HG03457 (cell line): ENCODE measurements around the gene RBL1.
A peak's percentile ranks its signal among the peaks of the same experiment; 100 is the strongest.
"Not testable (repeated sequence)": the region's sequence is repeated elsewhere in the genome, so short reads cannot be mapped to it uniquely, and the experiment has no call there.

Source experiments
- ATAC-seq: cut with Tn5 transposase; IDR thresholded peaks from one replicate; pipeline ENCODE4 v1.9.1; 2021; ENCODE audit warnings: moderate number of reproducible peaks; ENCODE audit not compliant: unreplicated experiment

RBL1 gene, protein sequence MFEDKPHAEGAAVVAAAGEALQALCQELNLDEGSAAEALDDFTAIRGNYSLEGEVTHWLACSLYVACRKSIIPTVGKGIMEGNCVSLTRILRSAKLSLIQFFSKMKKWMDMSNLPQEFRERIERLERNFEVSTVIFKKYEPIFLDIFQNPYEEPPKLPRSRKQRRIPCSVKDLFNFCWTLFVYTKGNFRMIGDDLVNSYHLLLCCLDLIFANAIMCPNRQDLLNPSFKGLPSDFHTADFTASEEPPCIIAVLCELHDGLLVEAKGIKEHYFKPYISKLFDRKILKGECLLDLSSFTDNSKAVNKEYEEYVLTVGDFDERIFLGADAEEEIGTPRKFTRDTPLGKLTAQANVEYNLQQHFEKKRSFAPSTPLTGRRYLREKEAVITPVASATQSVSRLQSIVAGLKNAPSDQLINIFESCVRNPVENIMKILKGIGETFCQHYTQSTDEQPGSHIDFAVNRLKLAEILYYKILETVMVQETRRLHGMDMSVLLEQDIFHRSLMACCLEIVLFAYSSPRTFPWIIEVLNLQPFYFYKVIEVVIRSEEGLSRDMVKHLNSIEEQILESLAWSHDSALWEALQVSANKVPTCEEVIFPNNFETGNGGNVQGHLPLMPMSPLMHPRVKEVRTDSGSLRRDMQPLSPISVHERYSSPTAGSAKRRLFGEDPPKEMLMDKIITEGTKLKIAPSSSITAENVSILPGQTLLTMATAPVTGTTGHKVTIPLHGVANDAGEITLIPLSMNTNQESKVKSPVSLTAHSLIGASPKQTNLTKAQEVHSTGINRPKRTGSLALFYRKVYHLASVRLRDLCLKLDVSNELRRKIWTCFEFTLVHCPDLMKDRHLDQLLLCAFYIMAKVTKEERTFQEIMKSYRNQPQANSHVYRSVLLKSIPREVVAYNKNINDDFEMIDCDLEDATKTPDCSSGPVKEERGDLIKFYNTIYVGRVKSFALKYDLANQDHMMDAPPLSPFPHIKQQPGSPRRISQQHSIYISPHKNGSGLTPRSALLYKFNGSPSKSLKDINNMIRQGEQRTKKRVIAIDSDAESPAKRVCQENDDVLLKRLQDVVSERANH

DNA sequence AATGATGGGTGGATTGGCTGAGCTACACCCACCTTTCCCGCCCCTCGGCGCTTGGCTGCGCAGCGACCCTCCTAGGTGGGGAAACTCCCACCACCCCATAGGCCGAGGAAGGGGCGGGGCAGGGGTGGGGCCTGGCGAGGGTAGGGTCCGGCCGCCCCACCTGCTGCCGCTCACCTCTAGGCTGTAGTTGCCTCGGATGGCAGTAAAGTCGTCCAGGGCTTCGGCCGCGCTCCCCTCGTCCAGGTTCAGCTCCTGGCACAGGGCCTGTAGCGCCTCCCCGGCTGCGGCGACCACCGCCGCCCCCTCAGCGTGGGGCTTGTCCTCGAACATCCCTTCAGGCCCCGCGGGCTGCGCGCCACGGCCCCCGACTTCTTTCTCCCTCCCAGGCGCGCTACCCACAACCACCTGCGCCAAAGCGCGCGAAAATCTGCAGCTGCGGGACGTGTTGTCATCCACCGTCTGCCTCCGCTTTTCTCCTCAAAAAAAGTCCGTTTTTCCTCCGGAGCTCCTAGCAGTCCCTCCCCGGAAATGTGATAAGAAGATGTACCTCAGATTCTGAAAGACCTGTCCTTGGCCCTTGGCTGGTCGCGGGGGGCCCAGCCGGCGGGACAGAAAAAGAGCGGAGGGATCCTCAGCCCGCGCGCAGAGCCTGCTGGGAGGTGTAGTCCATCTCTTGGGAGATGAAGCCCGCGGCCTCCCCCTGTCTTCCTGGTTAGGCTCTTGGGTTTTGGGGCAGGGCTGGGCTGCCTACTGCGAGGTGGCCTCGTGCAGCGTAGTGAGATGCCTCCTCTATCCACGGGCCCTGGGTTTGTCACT is at the start of gene RBL1:
RBL1 (minus strand) TSS at position 399 of the 816 bp plus-strand sequence; CDS start at position 330, 69 bp downstream.
- peak; percentile 69 for ATAC-seq

GRCh38 chr20:37144856-37145404 is 49.1 kb upstream of the RBL1 start:
- no peak for ATAC-seq

GRCh38 chr20:37142708-37143107 is 46.9 kb upstream of the RBL1 start:
- no peak for ATAC-seq

GRCh38 chr20:37137547-37137946 is 41.8 kb upstream of the RBL1 start:
- no peak for ATAC-seq

GRCh38 chr20:37133952-37134351 is 38.2 kb upstream of the RBL1 start:
- no peak for ATAC-seq

GRCh38 chr20:37131486-37131885 is 35.7 kb upstream of the RBL1 start:
- ATAC-seq, result no peak

- ATAC-seq, result no peak
These were observed 33.0 kb upstream of the RBL1 start for GRCh38 chr20:37128803-37129202.

GRCh38 chr20:37126290-37126689 is 30.5 kb upstream of the RBL1 start:
- not testable (repeated sequence) for ATAC-seq

GRCh38 chr20:37123441-37123840 is 27.6 kb upstream of the RBL1 start:
- ATAC-seq, result no peak

- no peak for ATAC-seq
These were observed 24.7 kb upstream of the RBL1 start for GRCh38 chr20:37120497-37120896.

DNA sequence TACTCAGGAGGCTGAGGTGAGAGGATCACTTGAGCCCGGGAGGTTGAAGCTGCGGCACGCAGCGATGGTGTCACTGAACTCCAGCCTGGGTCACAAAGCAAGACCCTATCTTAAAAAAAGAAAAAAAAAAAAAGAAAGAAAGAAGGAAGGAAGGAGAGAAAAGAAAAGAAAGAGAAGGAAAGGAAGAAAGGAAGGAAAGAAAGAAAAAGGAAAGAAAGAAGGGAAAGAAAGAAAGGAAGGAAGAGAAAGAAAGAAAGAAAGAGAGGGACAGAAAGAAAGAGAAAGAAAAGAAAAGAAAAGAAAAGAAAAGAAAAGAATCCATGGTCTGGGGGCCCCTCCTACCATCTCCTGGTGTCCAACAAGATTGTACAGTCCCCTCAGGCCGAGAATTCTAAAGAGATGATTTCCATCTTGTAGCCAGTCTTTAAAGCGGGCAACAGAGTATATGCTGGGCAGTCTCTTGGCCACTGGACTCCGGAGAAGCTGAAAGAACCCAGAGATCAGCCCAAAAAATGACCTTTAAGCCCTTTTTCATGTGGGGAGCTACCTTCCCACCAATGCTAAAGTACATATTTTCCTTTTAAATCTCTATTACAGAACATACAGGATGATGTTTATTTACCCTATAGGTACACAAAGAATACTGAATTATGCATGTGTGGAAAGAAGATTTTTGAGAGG is 23.7 kb upstream of the RBL1 start:
- no peak for ATAC-seq

- ATAC-seq, result no peak
These were observed 18.2 kb upstream of the RBL1 start for GRCh38 chr20:37114012-37114411.

DNA sequence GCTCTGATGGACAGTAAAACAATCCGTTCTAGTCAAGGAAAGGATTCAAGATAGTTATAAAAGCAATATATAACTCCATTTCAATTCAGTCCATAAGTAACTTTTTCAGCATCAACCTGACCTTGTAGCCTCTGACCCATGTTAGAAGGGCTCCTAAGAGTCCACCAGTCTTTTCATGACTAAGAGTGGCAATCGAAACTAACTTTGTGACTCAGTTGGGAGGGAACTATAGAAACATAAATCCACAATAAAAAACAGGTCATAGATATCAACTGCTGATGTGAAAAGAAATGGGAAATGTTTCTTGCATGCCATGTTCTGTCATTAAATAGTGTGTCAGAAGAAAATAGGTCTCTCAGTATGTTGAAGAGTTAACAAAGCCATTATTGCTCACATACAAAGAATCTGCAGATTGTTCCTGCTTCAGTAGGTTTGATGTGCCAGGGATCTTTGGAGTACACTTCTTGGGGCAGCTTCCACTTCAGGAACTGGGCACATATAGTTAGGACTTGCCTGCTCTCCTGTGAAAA is 16.2 kb upstream of the RBL1 start:
- ATAC-seq, result no peak

GRCh38 chr20:37108676-37109075 is 12.9 kb upstream of the RBL1 start:
- ATAC-seq, result no peak

DNA sequence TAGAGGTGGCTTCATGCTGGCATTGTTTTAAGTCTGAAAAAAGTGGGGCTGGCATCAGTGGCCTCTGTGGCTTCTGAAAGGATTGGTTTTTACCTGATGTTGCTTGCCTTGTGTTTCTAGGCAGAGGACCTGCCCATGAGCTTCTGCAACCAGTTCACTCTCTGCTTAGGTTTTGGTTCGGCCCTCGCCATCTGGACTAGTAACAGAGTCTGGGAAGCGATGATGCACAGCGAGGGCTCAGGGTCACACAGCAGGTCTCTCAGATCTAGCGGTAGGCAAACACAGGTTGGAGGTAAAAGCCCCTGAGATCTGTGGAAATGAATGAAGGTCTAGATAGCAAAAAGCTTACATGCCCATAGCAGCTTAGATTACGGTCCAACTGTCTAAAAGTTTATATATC is 6.8 kb upstream of the RBL1 start:
- no peak for ATAC-seq

- no peak for ATAC-seq
These were observed 731 bp upstream of the RBL1 start for GRCh38 chr20:37096415-37097041.

- ATAC-seq, result no peak
These were observed 644 bp downstream of the RBL1 start for GRCh38 chr20:37095108-37095598.

DNA sequence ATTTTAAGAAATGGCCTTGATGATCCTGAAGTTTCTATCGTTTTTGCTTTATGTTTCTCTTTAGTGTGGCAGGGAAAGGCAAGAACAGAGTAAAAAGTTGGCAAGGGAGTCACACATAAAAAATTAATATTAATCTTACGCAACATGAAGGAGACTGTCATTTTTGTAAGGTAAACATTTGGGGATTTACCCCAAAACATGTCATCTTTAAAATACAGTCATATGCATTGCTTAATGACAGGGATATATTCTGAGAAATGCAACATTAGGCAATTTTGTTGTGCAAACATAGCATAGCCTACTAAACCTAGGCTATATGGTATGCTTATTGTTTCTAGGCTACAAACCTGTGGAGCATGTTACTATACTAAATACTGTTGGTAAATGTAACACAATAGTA is 5.4 kb downstream of the RBL1 start:
- ATAC-seq, result no peak

- ATAC-seq, result no peak
These were observed 14.0 kb downstream of the RBL1 start for GRCh38 chr20:37081717-37082289.
